GF-D8 (cell line): ENCODE results near the gene WWTR1.

ENCODE experiments used
- DNase-seq: peaks from one replicate; lab custom pipeline; 2025; lab: John Stamatoyannopoulos, UW

Gene WWTR1

GRCh38 chr3:149470381-149470780 is 187.4 kb downstream of the WWTR1 start:
- no peak for DNase-seq

- no peak for DNase-seq
These were observed 189.2 kb downstream of the WWTR1 start for GRCh38 chr3:149468504-149469212.
